A549 (cell line): Measurements from ENCODE around the gene DCBLD1. TPM values are rescaled to one million over a fixed set of nuclear protein-coding genes. Genes with fewer than 3 reads are reported as not detected.
A peak's percentile ranks its signal among the peaks of the same experiment; 100 is the strongest.

Experiments used
- ATAC-seq, 2 experiments: fragments of 200-7000 bp in 1 of 2; fragments of >200 bp in 1 of 2; cut with Nextera tagmentation in 1 of 2; cut with Tn5 transposase in 1 of 2; 3 replicates each; pipeline versions ENCODE4 v1.8.0 to v1.9.1; 2018 to 2020; ENCODE audit warnings: mild to moderate bottlenecking in 1 of 2, moderate library complexity in 1 of 2
- CTCF ChIA-PET: fragments of 300-600 bp; sonication (Branson Sonifier 250); formaldehyde crosslinking; extraction: SDS; loops from one replicate; lab custom pipeline; 2021; ENCODE audit warnings: antibody characterized with exemption, inconsistent platforms; lab: Yijun Ruan, JAX
- POLR2A ChIA-PET: fragments of 350-600 bp; formaldehyde crosslinking; extraction: SDS; loops from one replicate; lab custom pipeline; 2021; ENCODE audit warnings: antibody characterized with exemption, inconsistent platforms; lab: Yijun Ruan, JAX
- DNase-seq, 2 experiments: peaks; one replicate each; pipeline versions ENCODE4 v3.0.0 to v3.0.0-alpha.2; 2011 to 2016; ENCODE audit warnings: low read depth in 1 of 2, low spot score in 1 of 2
- FAIRE-seq: peaks from 2 replicates; lab custom pipeline; 2011; peaks lifted over from hg19 to GRCh38; lab: Jason Lieb, UNC
- H3K27ac ChIP-seq, 2 experiments: fragments of >200 bp; sonication (Bioruptor Twin); formaldehyde crosslinking; 3 replicates each; pipeline ENCODE4 v1.5.1; 2016 to 2017
- H3K4me1 ChIP-seq: fragments of >200 bp; sonication (Bioruptor Twin); formaldehyde crosslinking; 3 replicates; pipeline ENCODE4 v1.6.1; 2016
- H3K4me2 ChIP-seq: fragments of >200 bp; sonication (Bioruptor Twin); formaldehyde crosslinking; 3 replicates; pipeline ENCODE4 v1.6.1; 2016
- H3K4me3 ChIP-seq: fragments of >200 bp; sonication (Bioruptor Twin); formaldehyde crosslinking; 3 replicates; pipeline ENCODE4 v1.5.1; 2016
- H3K9me3 ChIP-seq: fragments of >200 bp; sonication (Bioruptor Twin); formaldehyde crosslinking; 3 replicates; pipeline ENCODE4 v1.6.1; 2016
- CEBPB ChIP-seq, 2 experiments: fragments of >200 bp in 1 of 2; sonication (Bioruptor Twin) in 1 of 2; formaldehyde crosslinking in 1 of 2; IDR thresholded peaks; 2 replicates each; pipeline ENCODE4 v1.6.1; 2012 to 2016
- CHD2 ChIP-seq: fragments of 150-350 bp; IDR thresholded peaks from 2 replicates; pipeline ENCODE4 v1.6.1; 2014; ENCODE audit warnings: low read length; ENCODE audit not compliant: partially characterized antibody
- CTCF ChIP-seq: fragments of >200 bp; sonication (Bioruptor Twin); formaldehyde crosslinking; IDR thresholded peaks from 3 replicates; pipeline ENCODE4 v1.5.1; 2016
- EP300 ChIP-seq, 2 experiments: fragments of >200 bp; sonication (Bioruptor Twin); formaldehyde crosslinking; IDR thresholded peaks; 2 replicates in 1 of 2; 3 replicates in 1 of 2; pipeline ENCODE4 v1.6.1; 2016 to 2017
- FOSL2 ChIP-seq, 2 experiments: fragments of 450-650 bp in 1 of 2; fragments of >200 bp in 1 of 2; sonication (Bioruptor Twin) in 1 of 2; formaldehyde crosslinking; IDR thresholded peaks; 2 replicates each; pipeline versions ENCODE4 v1.5.0 to v1.6.1; 2016 to 2020; ENCODE audit warnings: mild to moderate bottlenecking in 1 of 2, moderate library complexity in 1 of 2
- GATA3 ChIP-seq: IDR thresholded peaks from 2 replicates; pipeline ENCODE4 v1.6.1; 2012; ENCODE audit warnings: borderline replicate concordance
- HES2 ChIP-seq: fragments of >200 bp; sonication (Bioruptor Twin); formaldehyde crosslinking; IDR thresholded peaks from 2 replicates; pipeline ENCODE4 v1.6.1; 2016
- HOXB13 ChIP-seq: fragments of 250-450 bp; sonication (Bioruptor Pico); IDR thresholded peaks from 2 replicates; pipeline ENCODE4 v1.5.0; 2020; ENCODE audit warnings: low read depth, mild to moderate bottlenecking, moderate library complexity
- JUN ChIP-seq, 2 experiments: fragments of >200 bp; sonication (Bioruptor Twin); formaldehyde crosslinking; IDR thresholded peaks; 2 replicates in 1 of 2; 3 replicates in 1 of 2; pipeline ENCODE4 v1.6.1; 2016 to 2017
- JUNB ChIP-seq: fragments of >200 bp; sonication (Bioruptor Twin); formaldehyde crosslinking; IDR thresholded peaks from 2 replicates; pipeline ENCODE4 v1.6.1; 2016
- KDM1A ChIP-seq: fragments of 200-600 bp; sonication (generic); IDR thresholded peaks from 2 replicates; pipeline ENCODE4 v1.6.1; 2016; ENCODE audit warnings: low read depth, mild to moderate bottlenecking
- MAFK ChIP-seq: fragments of 450-650 bp; IDR thresholded peaks from 2 replicates; pipeline ENCODE4 v1.6.1; 2014; ENCODE audit not compliant: partially characterized antibody
- MYC ChIP-seq: IDR thresholded peaks from 2 replicates; pipeline ENCODE4 v1.6.1; 2012; ENCODE audit warnings: mild to moderate bottlenecking, inconsistent platforms, low read length, improper control_type of control experiment, borderline replicate concordance
- POLR2AphosphoS2 ChIP-seq: conservative IDR thresholded peaks from 2 replicates; pipeline ENCODE4 v1.6.1; 2012; ENCODE audit warnings: low read length, improper control_type of control experiment, inconsistent platforms
- RCOR1 ChIP-seq: fragments of 150-350 bp; IDR thresholded peaks from 2 replicates; pipeline ENCODE4 v1.6.1; 2014; ENCODE audit warnings: antibody characterized with exemption, low read length, low read depth
- RFX5 ChIP-seq: fragments of 450-650 bp; IDR thresholded peaks from 2 replicates; pipeline ENCODE4 v1.7.1; 2014; ENCODE audit warnings: antibody characterized with exemption, mild to moderate bottlenecking, moderate library complexity
- RNF2 ChIP-seq: fragments of 200-600 bp; sonication (generic); IDR thresholded peaks from 2 replicates; pipeline ENCODE4 v1.6.1; 2016; ENCODE audit warnings: low read depth, mild to moderate bottlenecking, antibody characterized with exemption, moderate library complexity, borderline replicate concordance
- TP53 ChIP-seq: fragments of 250-450 bp; sonication (Bioruptor Pico); IDR thresholded peaks from 2 replicates; pipeline ENCODE4 v1.5.0; 2021; ENCODE audit warnings: mild to moderate bottlenecking, moderate library complexity
- ZC3H11A ChIP-seq: fragments of 450-650 bp; IDR thresholded peaks from 2 replicates; pipeline ENCODE4 v1.6.1; 2014; ENCODE audit warnings: antibody characterized with exemption, mild to moderate bottlenecking
- ZSCAN20 ChIP-seq: fragments of 250-450 bp; sonication (Bioruptor Pico); IDR thresholded peaks from 2 replicates; pipeline ENCODE4 v1.8.0; 2022; ENCODE audit warnings: mild to moderate bottlenecking, moderate library complexity
- WGBS: methylation state at CpG from one replicate; pipeline ENCODE4 v1.1.6; 2017; ENCODE audit errors: missing lambda C conversion rate; 5-methylcytosine and 5-hydroxymethylcytosine counted together
- polyA plus RNA-seq, 4 experiments: library from polyadenylated mRNA; depleted of rRNA in 3 of 4; stranded (reverse); fragments of >200 nt; fragmentation: RNase III in 1 of 4; extraction: RNeasy Plus Mini Kit Qiagen cat#74134 plus additional on column Dnase treatment in 1 of 4; gene quantifications; 2 replicates in 3 of 4; 3 replicates in 1 of 4; pipeline ENCODE4 v1.2.3, GENCODE V29; 2011 to 2017
- TF ChIP-seq, protein P1 (sequence below): fragments of 150-350 bp; IDR thresholded peaks from 2 replicates; pipeline ENCODE4 v1.6.1; 2014; ENCODE audit warnings: low read depth, mild to moderate bottlenecking, low read length
- TF ChIP-seq, protein P2 (sequence below): IDR thresholded peaks from 2 replicates; pipeline ENCODE4 v1.6.1; 2012

The DCBLD1 gene
- polyA plus RNA-seq, 2 of the 4 experiments (the other 2 are of a cell fraction): 49.1 to 60.4 TPM

GRCh38 chr6:117545161-117545595, 62.7 kb downstream of the DCBLD1 start:
- ChIA-PET CTCF (interaction anchor here (0.9 to 1.6 kb wide), 7 partner anchors 9 to 140 kb away, joined by 3 to 6 read pairs (median 4); no protein-coding TSS in a partner anchor), POLR2A (no interaction called here)
- DNase-seq: no peak
- no peaks in the 10 kb centered on the region for H3K9me3 ChIP-seq
- peak overlapping the region; percentile 79 to 88 for H3K27ac ChIP-seq
- no peak for TF ChIP-seq POLR2AphosphoS2
- peak; percentile 72 for TF ChIP-seq GATA3
- no peak for TF ChIP-seq MYC
- no peak for TF ChIP-seq MAFK
- TF ChIP-seq ZC3H11A: no peak
- peak; percentile 24 to 55; a peak in 3 of 5 replicates for TF ChIP-seq EP300 (IDR thresholded peaks at IDR 0.05)
- TF ChIP-seq FOSL2 (IDR thresholded peaks at IDR 0.05): no peak
- peak; percentile 47 for TF ChIP-seq FOSL2 (CRISPR knock-in tag; IDR thresholded peaks at IDR 0.05)
- TF ChIP-seq ZSCAN20 (CRISPR knock-in tag): no peak
- 0 out of 5 replicates have a peak, but pooled peaks of 1 of the 2 experiments have one; percentile 24 for TF ChIP-seq JUN (IDR thresholded peaks at IDR 0.05)
- TF ChIP-seq JUNB: peak; percentile 62; the same call in 1 of the 2 replicates
- TF ChIP-seq HOXB13 (CRISPR knock-in tag): no peak
- no peak for TF ChIP-seq CTCF
- 33% methylated on average over 4 of the region's 4 CpGs for WGBS
- no peak for FAIRE-seq
- H3K4me1 ChIP-seq: peaks cover 90% of the 10 kb centered on the region
- peak in 1 of 2 experiments; percentile 47; a peak in 3 of 6 replicates for ATAC-seq
- H3K4me3 ChIP-seq: no peak overlapping the region
- peak overlapping the region; percentile 41 for H3K4me2 ChIP-seq

GRCh38 chr6:117546674-117547073, 64.2 kb downstream of the DCBLD1 start:
- 89% methylated on average over 5 of the region's 5 CpGs for WGBS
- no peak overlapping the region for H3K4me3 ChIP-seq
- H3K4me1 ChIP-seq: peaks cover 88% of the 10 kb centered on the region
- POLR2A ChIA-PET: no interaction called here
- peak overlapping the region; percentile 79 to 88 for H3K27ac ChIP-seq
- H3K9me3 ChIP-seq: no peaks in the 10 kb centered on the region
- TF ChIP-seq TP53 (no peak), CEBPB (IDR thresholded peaks at IDR 0.05) (no peak), RCOR1 (no peak), RNF2 (no peak), RFX5 (no peak), CHD2 (no peak), KDM1A (no peak), HES2 (no peak)
- TF ChIP-seq, protein P1, sequence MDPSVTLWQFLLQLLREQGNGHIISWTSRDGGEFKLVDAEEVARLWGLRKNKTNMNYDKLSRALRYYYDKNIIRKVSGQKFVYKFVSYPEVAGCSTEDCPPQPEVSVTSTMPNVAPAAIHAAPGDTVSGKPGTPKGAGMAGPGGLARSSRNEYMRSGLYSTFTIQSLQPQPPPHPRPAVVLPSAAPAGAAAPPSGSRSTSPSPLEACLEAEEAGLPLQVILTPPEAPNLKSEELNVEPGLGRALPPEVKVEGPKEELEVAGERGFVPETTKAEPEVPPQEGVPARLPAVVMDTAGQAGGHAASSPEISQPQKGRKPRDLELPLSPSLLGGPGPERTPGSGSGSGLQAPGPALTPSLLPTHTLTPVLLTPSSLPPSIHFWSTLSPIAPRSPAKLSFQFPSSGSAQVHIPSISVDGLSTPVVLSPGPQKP: no peak
- TF ChIP-seq, protein P2, sequence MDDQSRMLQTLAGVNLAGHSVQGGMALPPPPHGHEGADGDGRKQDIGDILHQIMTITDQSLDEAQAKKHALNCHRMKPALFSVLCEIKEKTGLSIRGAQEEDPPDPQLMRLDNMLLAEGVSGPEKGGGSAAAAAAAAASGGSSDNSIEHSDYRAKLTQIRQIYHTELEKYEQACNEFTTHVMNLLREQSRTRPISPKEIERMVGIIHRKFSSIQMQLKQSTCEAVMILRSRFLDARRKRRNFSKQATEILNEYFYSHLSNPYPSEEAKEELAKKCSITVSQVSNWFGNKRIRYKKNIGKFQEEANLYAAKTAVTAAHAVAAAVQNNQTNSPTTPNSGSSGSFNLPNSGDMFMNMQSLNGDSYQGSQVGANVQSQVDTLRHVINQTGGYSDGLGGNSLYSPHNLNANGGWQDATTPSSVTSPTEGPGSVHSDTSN: no peak
- CTCF ChIA-PET: interaction anchor here (0.7 to 4.5 kb wide), 5 partner anchors 9 to 97 kb away, joined by 3 to 23 read pairs (median 4); no protein-coding TSS in a partner anchor
- DNase-seq (no peak), FAIRE-seq (no peak), ATAC-seq (no peak)
- no peak overlapping the region for H3K4me2 ChIP-seq
